GF-D8 (cell line): ENCODE measurements around the gene SMO.

Source experiments
- DNase-seq: peaks from one replicate; lab custom pipeline; 2025; lab: John Stamatoyannopoulos, UW

Gene SMO

GRCh38 chr7:129188372-129188891, at the start of gene SMO:
TSS of gene SMO (plus strand) at chr7:129188633. CDS start at chr7:129189152, 519 bp downstream.
- no peak for DNase-seq

- DNase-seq, result no peak
Measured at GRCh38 chr7:129143724-129144094, 44.7 kb upstream of the SMO start.

DNA sequence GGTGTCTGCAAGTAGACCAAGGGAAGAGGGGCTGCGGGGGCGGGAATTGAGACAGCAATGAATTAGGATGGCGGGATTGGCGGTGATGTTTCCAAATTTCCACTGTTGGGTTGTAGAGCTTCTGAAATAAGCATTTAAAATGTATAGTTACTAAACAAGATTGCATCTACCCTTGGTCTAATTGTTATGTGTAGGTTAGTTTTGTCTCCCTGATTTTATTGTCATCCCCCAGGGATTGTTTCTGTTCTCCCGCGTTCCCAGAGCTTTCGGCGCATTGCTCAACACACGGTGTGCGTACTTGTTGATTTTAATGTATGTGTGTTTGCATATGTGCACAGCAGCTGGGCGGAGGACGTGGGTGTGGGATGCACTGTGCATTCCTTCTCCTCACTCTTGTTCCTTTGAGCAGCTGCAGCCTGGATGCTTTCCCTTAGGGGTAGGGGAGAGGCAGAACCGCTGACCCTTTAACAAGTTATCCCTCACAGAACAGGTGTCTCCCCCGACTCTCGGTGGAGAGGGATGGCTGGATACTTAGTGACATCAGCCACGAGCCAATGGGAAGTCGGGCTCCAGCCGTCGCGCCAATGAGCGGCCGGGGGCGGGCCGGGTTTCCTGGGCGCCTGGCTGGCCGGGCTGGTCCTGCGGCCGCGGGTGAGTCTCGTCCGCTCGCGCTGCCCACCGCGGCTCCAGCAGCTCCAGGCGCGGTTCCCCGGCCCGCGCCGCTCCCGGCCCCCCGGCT, 44.2 kb upstream of the SMO start, which contains the start of gene TSPAN33:
Gene TSPAN33 (plus strand): TSS at position 613 of the 739 bp plus-strand sequence. CDS start 274 bp downstream, outside the sequence.
- no peak for DNase-seq

DNA sequence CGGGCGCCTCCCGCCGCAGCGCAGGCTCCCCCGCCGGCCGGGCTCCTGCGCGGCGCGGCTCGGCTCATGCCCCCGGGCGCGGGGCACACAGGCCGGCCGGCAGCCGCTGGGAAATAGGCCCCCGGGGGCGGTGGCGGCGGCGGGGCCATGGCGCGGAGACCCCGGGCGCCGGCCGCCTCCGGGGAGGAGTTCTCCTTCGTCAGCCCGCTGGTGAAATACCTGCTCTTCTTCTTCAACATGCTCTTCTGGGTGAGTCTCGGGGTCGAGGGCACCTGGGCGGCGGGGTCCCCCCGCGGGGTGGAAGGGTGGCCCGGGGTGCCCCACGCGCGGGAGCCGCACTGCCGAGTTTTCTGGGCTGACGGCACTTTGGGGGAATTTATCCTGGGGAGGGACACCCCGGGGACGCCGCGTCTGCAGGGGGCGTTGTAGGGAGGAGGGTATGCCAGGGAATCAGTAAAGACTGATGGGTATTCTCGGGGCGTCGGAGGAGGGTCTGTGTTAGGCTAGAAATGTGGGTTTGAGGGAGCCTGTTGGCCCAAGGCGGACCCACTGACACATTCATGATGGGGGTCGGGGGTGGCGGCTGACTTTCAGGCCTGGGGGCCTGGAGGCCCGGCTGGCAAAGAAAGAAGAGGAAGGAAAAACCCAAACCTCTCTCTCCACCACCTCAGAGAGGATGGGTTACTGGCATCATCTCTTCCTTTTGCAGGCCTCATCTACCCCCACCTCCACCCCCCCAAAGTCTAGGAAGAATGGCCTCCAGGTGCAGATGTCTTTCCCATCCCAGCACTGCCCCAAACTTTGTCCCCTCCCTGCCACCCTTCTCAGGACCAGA, 43.4 kb upstream of the SMO start:
- no peak for DNase-seq

DNA sequence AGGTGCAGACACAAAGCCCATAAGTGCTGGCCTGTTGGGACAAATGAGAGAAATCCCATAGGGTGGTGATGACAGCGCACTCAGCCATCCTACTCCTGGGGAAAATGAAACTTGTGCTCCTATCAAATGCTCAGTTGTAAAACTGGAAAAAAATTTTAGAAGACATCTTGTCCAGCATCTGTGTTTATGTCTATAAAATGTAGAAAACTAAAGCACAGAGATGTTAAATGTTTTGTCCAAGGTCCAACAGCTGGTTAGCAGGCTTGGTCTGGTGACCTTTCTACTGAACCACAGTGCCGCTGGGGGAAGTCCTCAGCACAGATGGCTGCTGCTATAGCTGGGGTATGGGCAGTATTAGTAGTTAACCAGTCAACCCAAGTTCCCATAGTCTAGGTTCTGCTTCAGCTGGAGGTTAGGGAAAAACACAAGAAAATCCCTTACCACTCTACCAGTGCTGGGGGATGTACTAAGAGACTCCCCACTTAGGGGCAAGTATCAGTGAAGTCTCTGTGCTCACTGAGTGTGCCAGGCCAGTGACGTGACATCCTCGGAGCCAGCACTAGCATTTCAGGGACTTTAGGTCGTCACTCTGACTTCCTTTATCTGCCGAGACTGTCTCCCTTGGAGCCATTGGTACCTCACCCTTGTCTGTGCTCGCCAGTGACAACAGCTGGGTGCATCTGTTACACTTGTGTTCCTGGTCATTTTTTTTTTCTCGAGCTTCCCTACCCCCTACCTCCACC, 42.0 kb upstream of the SMO start:
- no peak for DNase-seq

- DNase-seq, result no peak
Measured at GRCh38 chr7:129147731-129148130, 40.7 kb upstream of the SMO start.

DNA sequence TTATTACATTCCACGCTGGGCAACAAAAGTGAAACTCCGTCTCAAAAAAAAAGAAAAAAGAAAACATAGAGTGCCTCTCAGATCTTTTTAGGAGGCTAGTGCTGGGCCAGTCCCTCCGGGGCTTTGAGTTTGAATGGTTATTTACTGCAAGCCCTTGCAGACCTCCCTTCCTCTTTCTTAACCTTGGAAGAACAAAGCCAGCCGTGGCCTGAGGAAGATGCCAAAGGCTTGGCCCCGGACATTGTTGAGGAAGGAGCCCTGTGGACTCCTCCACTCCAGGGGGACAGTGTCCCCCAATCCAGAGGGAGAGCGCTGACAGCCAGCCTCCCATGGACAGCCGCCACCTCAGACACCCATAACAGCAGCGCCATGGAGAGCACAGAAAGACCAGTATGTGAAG, 38.9 kb upstream of the SMO start:
- no peak for DNase-seq

- DNase-seq, result no peak
Measured at GRCh38 chr7:129150199-129150996, 38.0 kb upstream of the SMO start.

DNA sequence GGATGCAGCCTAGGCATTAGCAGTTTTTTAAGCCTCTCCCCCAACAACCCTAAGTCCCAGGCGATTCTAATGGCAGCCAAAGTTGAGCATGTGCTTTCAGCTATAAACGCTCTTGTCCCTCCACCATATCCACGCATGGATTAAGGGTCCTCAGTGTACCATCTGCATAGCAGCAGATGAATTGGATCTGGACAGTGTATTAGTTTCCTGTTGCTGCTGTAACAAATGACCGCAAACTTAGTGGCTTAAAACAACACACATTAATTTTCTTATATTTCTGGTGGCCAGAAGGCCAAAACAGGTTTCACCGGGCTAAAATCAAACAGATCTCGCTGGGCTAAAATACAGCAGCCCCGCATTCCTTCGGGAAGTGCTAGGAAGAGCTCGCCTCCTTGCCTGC, 30.8 kb upstream of the SMO start:
- DNase-seq, result no peak

DNA sequence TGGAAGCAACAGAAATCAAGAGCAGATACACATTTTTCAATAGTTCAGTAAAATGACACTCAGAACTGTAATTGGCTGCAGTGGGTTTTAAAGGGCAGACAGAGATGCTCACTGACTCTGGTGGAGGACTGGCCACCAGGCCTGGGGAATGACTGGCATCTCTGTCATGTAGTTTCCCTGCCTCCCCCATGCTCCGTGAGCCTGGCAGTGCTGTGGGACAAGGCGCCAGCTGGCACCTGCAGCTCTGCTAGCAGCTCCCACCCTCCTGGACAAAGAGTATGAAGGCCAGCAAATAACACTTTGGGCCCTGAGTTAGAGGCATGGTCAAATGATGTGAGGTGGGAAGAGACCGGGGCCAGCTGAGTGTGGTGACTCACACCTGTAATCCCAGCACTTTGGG, 28.9 kb upstream of the SMO start:
- DNase-seq, result no peak

- DNase-seq, result no peak
Measured at GRCh38 chr7:129160161-129160905, 28.1 kb upstream of the SMO start.

DNA sequence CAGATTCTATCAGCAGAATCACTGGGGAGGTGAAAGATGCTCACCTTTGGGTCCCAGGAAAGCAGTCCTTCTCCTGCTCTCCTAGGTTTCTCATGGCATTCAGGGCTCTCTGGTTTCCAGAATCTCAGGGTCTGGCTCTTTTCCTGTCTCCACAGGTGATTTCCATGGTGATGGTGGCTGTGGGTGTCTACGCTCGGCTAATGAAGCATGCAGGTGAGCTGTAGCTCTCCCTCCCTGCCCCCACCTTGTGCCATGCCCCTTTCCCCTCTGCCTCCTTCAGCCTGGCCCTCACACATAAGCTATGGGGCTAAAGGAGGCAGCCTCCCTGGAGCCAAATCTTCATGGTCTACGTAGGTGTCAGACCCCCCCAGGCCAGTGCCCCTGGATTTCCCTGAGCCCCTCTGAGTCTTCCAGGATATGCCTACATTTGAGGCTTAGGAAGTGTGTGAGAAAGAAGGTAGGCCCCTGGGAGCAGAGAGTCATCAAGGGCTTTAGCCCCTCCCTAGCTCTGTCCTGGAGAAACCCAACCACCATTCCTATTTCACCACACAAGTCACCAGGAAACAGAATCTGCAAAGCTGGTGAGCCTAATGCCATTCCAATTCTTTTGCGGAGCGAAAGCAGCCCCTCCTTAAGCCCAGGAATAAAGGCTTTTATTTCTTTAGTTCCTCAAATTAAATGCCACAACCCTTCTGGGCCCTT, 26.8 kb upstream of the SMO start:
- DNase-seq, result no peak

- no peak for DNase-seq
Measured at GRCh38 chr7:129162732-129163131, 25.7 kb upstream of the SMO start.

DNA sequence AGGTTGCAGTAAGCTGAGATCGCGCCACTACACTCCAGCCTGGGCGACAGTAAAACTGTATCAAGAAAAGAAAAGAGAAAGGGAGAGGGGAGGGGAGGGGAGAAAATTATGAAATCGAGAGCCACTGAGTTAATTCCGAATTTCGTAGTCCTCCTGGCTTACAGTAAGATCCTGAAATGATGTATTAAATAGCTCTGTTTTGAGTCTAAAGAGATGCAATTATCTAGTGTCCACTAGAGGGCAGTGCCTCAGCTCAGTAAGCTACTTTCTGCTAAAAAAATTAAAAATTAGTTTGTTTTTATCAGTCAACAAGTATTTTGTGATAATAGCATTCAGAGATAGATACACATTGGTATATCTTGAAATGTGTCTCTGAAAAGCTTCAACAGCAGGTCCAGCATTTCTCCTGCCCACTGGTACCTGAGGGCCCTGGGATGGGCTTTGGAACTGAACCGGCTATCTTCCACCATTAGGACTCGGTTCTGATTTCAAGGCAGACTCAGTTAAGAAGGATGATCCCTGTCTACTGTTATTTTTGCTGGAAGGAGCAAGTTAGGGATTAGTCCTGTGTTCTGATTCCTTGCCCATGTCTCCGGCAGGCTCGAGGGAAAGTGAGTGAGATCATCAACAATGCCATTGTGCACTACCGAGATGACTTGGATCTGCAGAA, 24.4 kb upstream of the SMO start:
- DNase-seq, result no peak

- no peak for DNase-seq
Measured at GRCh38 chr7:129166745-129167144, 21.7 kb upstream of the SMO start.

GRCh38 chr7:129167817-129168216, 20.6 kb upstream of the SMO start:
- no peak for DNase-seq

DNA sequence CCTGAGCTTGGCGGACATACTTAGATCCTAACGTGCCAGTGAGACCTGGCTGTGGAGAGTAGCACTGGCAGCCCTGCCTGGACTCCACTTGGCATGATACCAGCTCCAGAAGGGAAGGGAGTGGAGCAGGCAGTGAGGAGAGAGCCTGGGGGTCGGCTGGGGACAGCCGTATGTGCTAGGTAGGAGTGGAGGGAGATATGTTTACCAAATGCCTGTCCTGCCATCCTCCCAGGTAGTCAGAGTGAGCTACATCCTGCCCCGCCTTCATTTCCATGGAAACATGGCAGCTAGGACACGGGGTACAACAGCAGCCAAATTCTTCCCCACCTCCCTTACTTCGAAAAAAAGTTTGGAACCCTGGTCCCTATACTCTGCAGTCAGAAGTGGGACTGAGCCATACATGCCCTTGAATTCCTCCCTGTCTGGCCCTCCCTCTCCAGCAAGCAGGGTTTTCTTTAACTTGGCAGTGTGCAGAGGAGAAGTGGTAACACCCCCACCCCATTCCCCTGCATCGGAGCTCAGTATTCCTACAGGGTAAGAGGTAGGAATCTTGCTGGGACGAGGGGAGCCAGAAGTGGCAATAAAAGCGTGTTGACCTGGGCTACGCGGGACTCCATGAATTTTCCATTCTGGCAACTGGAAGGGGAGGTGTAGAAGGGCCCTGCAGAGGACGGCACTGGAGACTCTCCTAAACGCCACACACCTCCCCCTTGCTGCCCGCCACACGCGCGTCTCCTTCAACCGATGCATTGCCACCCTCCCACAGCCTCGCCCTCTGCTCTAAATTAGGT, 20.0 kb upstream of the SMO start:
- no peak for DNase-seq

GRCh38 chr7:129169171-129169671, 19.2 kb upstream of the SMO start:
- no peak for DNase-seq
